GM12878 (cell line): ENCODE data around the gene RAP1GAP2. TPM values are rescaled to one million over a fixed set of nuclear protein-coding genes. Genes with fewer than 3 reads are reported as not detected.

Experiments used
- ATAC-seq: fragments of 200-7000 bp; cut with Tn5 transposase; 3 replicates; pipeline ENCODE4 v1.9.1; 2020; ENCODE audit warnings: mild to moderate bottlenecking, moderate library complexity
- BruUV-seq: library from RNA; stranded (reverse); fragments of 400-500 nt; replicated peaks from 2 replicates; lab custom pipeline; 2021; lab: Mats Ljungman, UMichigan
- CTCF ChIA-PET: fragments of 300-600 bp; sonication (Branson Sonifier 250); formaldehyde crosslinking; extraction: SDS; loops from one replicate; lab custom pipeline; 2021; ENCODE audit warnings: inconsistent platforms; lab: Yijun Ruan, JAX
- POLR2A ChIA-PET: fragments of 350-600 bp; formaldehyde crosslinking; extraction: SDS; loops from one replicate; lab custom pipeline; 2021; ENCODE audit warnings: inconsistent platforms; lab: Charles Lee
- RAD21 ChIA-PET: fragments of 300-600 bp; sonication (Branson Sonifier 250); formaldehyde crosslinking; loops from one replicate; lab custom pipeline; 2023; ENCODE audit warnings: antibody characterized with exemption; ENCODE audit not compliant: unreplicated experiment; lab: Charles Lee
- SMC1A ChIA-PET: fragments of 300-600 bp; sonication (Branson Sonifier 250); formaldehyde crosslinking; loops from one replicate; lab custom pipeline; 2023; ENCODE audit not compliant: unreplicated experiment, uncharacterized antibody; lab: Charles Lee
- DNase-seq: peaks from one replicate; pipeline ENCODE4 v3.0.0-alpha.2; 2011; ENCODE audit warnings: low read depth, low spot score
- FAIRE-seq: peaks from 3 replicates; lab custom pipeline; 2011; peaks lifted over from hg19 to GRCh38; lab: Jason Lieb, UNC
- H2AFZ ChIP-seq: 2 replicates; pipeline ENCODE4 v1.6.0; 2011; ENCODE audit warnings: low read depth, low read length, control low read depth; ENCODE audit not compliant: control insufficient read depth
- H3K27ac ChIP-seq: 2 replicates; pipeline ENCODE4 v1.5.1; 2011; ENCODE audit warnings: control low read depth; ENCODE audit not compliant: control insufficient read depth, insufficient read depth
- H3K27me3 ChIP-seq, 2 experiments: replicated peaks in 1 of 2; 2 replicates each; pipeline versions ENCODE4 v1.6.0 to v1.6.1; 2011; ENCODE audit warnings: low read length in 1 of 2; ENCODE audit not compliant: control insufficient read depth in 2 of 2, insufficient read depth in 2 of 2
- H3K36me3 ChIP-seq, 2 experiments: 2 replicates each; pipeline ENCODE4 v1.5.1; 2011; ENCODE audit warnings: low read length in 1 of 2; ENCODE audit not compliant: control insufficient read depth in 2 of 2, insufficient read depth in 2 of 2
- H3K4me1 ChIP-seq: 2 replicates; pipeline ENCODE4 v1.6.1; 2011; ENCODE audit warnings: mild to moderate bottlenecking, low read length, moderate library complexity, mixed read lengths; ENCODE audit not compliant: control insufficient read depth, insufficient read depth
- H3K4me2 ChIP-seq: 2 replicates; pipeline ENCODE4 v1.6.0; 2011; ENCODE audit warnings: control low read depth; ENCODE audit not compliant: control insufficient read depth, insufficient read depth
- H3K4me3 ChIP-seq: fragments of 200-600 bp; sonication (generic); 2 replicates; pipeline ENCODE4 v1.5.1; 2016
- H3K79me2 ChIP-seq: 2 replicates; pipeline ENCODE4 v1.6.0; 2011; ENCODE audit warnings: low read length; ENCODE audit not compliant: control insufficient read depth, insufficient read depth
- H3K9ac ChIP-seq: 2 replicates; pipeline ENCODE4 v1.8.0; 2011; ENCODE audit warnings: low read length, control low read depth, mixed read lengths; ENCODE audit not compliant: control insufficient read depth, insufficient read depth
- H3K9me3 ChIP-seq: replicated peaks from 3 replicates; pipeline ENCODE4 v1.5.1; 2011; ENCODE audit warnings: mild to moderate bottlenecking, low read length; ENCODE audit not compliant: control insufficient read depth, insufficient read depth
- H4K20me1 ChIP-seq: 2 replicates; pipeline ENCODE4 v1.6.0; 2011; ENCODE audit not compliant: control insufficient read depth, insufficient read depth
- CBX5 ChIP-seq: sonication (generic); IDR thresholded peaks from 2 replicates; pipeline ENCODE4 v1.6.1; 2016; ENCODE audit warnings: low read depth, moderate library complexity, mild to moderate bottlenecking, inconsistent platforms
- CTCF ChIP-seq, 3 experiments: IDR thresholded peaks in 2 of 3; conservative IDR thresholded peaks in 1 of 3; 2 replicates each; pipeline ENCODE4 v1.5.1; 2011; ENCODE audit warnings: low read depth in 3 of 3, low read length in 3 of 3, mild to moderate bottlenecking in 3 of 3, control low read depth in 2 of 3, moderate library complexity in 2 of 3, inconsistent platforms in 1 of 3, mixed read lengths in 1 of 3; ENCODE audit not compliant: control insufficient read depth in 2 of 3, insufficient read depth in 1 of 3; ENCODE audit errors: extremely low read depth in 1 of 3
- ETV6 ChIP-seq, 2 experiments: fragments of 450-650 bp in 1 of 2; IDR thresholded peaks in 1 of 2; conservative IDR thresholded peaks in 1 of 2; 2 replicates each; pipeline ENCODE4 v1.6.1; 2014; ENCODE audit warnings: antibody characterized with exemption in 1 of 2, borderline replicate concordance in 1 of 2, low read depth in 1 of 2, mild to moderate bottlenecking in 1 of 2, moderate library complexity in 1 of 2
- HDAC6 ChIP-seq: fragments of 200-600 bp; sonication (generic); IDR thresholded peaks from one replicate; pipeline ENCODE4 v1.8.0; 2017; ENCODE audit warnings: antibody characterized with exemption; ENCODE audit not compliant: unreplicated experiment
- IRF4 ChIP-seq: IDR thresholded peaks from 2 replicates; pipeline ENCODE4 v1.6.1; 2011; ENCODE audit warnings: low read depth, low read length
- NR2F1 ChIP-seq: fragments of 450-650 bp; conservative IDR thresholded peaks from 2 replicates; pipeline ENCODE4 v1.6.1; 2017; ENCODE audit warnings: mild to moderate bottlenecking
- PAX5 ChIP-seq: IDR thresholded peaks from 2 replicates; pipeline ENCODE4 v1.6.1; 2011; ENCODE audit warnings: low read depth, low read length, borderline replicate concordance
- POU2F2 ChIP-seq: IDR thresholded peaks from 3 replicates; pipeline ENCODE4 v1.6.1; 2011; ENCODE audit warnings: low read depth, mild to moderate bottlenecking, low read length, borderline replicate concordance
- RAD21 ChIP-seq: IDR thresholded peaks from 2 replicates; pipeline ENCODE4 v1.6.1; 2011; ENCODE audit warnings: mild to moderate bottlenecking, low read depth, low read length, moderate library complexity; ENCODE audit not compliant: insufficient read depth
- SMC3 ChIP-seq: IDR thresholded peaks from 2 replicates; pipeline ENCODE4 v1.6.1; 2011; ENCODE audit warnings: low read length, improper control_type of control experiment, borderline replicate concordance
- TCF12 ChIP-seq: IDR thresholded peaks from 2 replicates; pipeline ENCODE4 v1.6.1; 2011; ENCODE audit warnings: low read depth, mild to moderate bottlenecking, low read length
- TCF3 ChIP-seq: IDR thresholded peaks from 2 replicates; pipeline ENCODE4 v1.6.1; 2012; ENCODE audit warnings: low read depth, mild to moderate bottlenecking, low read length, borderline replicate concordance; ENCODE audit not compliant: insufficient read depth
- YBX1 ChIP-seq: fragments of 450-650 bp; IDR thresholded peaks from 2 replicates; pipeline ENCODE4 v1.6.1; 2016; ENCODE audit warnings: antibody characterized with exemption
- YY1 ChIP-seq: IDR thresholded peaks from 2 replicates; pipeline ENCODE4 v1.6.1; 2011; ENCODE audit warnings: low read depth, mild to moderate bottlenecking, low read length
- WGBS: methylation state at CpG from one replicate; pipeline ENCODE4 v1.1.6; 2016; ENCODE audit warnings: low lambda C conversion rate; ENCODE audit not compliant: insufficient replicate concordance, insufficient coverage; ENCODE audit errors: missing lambda C conversion rate; 5-methylcytosine and 5-hydroxymethylcytosine counted together
- in situ Hi-C: fragments of 300-500 bp; cut with MboI; formaldehyde crosslinking; loops from 9 replicates; pipeline ENCODE4 v1.14.3; 2018; ENCODE audit warnings: mixed read lengths
- intact Hi-C: fragments of 100-400 bp; cut with micrococcal nuclease; formaldehyde crosslinking; loops from one replicate; pipeline ENCODE4 v1.14.2; 2022; ENCODE audit not compliant: unreplicated experiment
- polyA plus RNA-seq, 11 experiments: library from polyadenylated mRNA; depleted of rRNA in 4 of 11; unstranded in 6 of 11; stranded (reverse) in 5 of 11; fragments of >200 nt; fragmentation: Nextera tagmentation in 4 of 11; fragmentation: Illumina TruSeq in 1 of 11; extraction: Ambion mirVana in 4 of 11; extraction: Trizol in 1 of 11; gene quantifications; 1 replicate in 1 of 11; 2 replicates in 10 of 11; pipeline versions ENCODE4 v1.2.1 to v1.2.3, GENCODE V29; 2011 to 2016; ENCODE audit warnings: inconsistent platforms in 2 of 11, missing spikeins in 2 of 11, low read depth in 1 of 11
- total RNA-seq, 4 experiments: library from RNA; depleted of rRNA in 3 of 4; stranded (reverse); fragments of >200 nt in 3 of 4; fragmentation: Illumina TruSeq in 1 of 4; extraction: Trizol in 1 of 4; gene quantifications; 2 replicates each; pipeline versions ENCODE4 v1.2.1 to v1.2.3, GENCODE V29; 2013 to 2021

RAP1GAP2 gene
- total and polyA plus RNA-seq, 10 of the 15 experiments (the other 5 are each of a cell fraction or from before 2014, with no cell fraction given) = 0.03 to 0.95 (median 0.49) TPM; not detected in 2

- Histone ChIP-seq H3K36me3 (no peaks in the 10 kb centered on the region), H3K27me3 (no peaks in the 10 kb centered on the region; a peak in 1 of 4 replicates), H3K9me3 (no peaks in the 10 kb centered on the region), H3K27ac (no peak overlapping the region), H2AFZ (no peak overlapping the region), H3K4me2 (no peak overlapping the region), H3K4me3 (no peak overlapping the region), H3K4me1 (peaks cover 2% of the 10 kb centered on the region; the same call in 1 of the 2 replicates), H3K9ac (no peak overlapping the region), H4K20me1 (no peaks in the 10 kb centered on the region), H3K79me2 (no peaks in the 10 kb centered on the region)
- ChIA-PET RAD21 (no interaction called here), SMC1A (interaction anchor here (0.6 kb wide), 2 partner anchors 87 to 1491 kb away, joined by 3 read pairs; no protein-coding TSS in a partner anchor), POLR2A (no interaction called here), CTCF (interaction anchor here (0.7 to 2.1 kb wide), 2 partner anchors 102 to 705 kb away, joined by 4 read pairs; no protein-coding TSS in a partner anchor)
- BruUV-seq = no TSS peak
- TF ChIP-seq HDAC6 (no peak), YBX1 (no peak), TCF3 (peak; percentile 82; the same call in 1 of the 2 replicates), TCF12 (peak; percentile 80; the same call in 1 of the 2 replicates), PAX5 (0 out of 2 replicates have a peak, but pooled peaks have one; percentile 20), CTCF (IDR thresholded peaks at IDR 0.05 in 2 of 3, conservative IDR thresholded peaks at IDR 0.05 in 1 of 3; ENCODE audit: control insufficient read depth in 2 of 3, extremely low read depth in 1 of 3, insufficient read depth in 1 of 3, low read depth in 3 of 3, low read length in 3 of 3) (peak; percentile 87 to 94 (median 90)), RAD21 (peak; percentile 82), NR2F1 (peak; percentile 47; the same call in 1 of the 2 replicates), CBX5 (no peak), SMC3 (peak; percentile 88), IRF4 (0 out of 2 replicates have a peak, but pooled peaks have one; percentile 29), ETV6 (conservative IDR thresholded peaks at IDR 0.05 in 1 of 2, IDR thresholded peaks at IDR 0.05 in 1 of 2; ENCODE audit: borderline replicate concordance in 1 of 2, low read depth in 1 of 2) (no peak), YY1 (peak; percentile 73), POU2F2 (0 out of 3 replicates have a peak, but pooled peaks have one; percentile 47)
- ATAC-seq = peak; percentile 96
- under 1% methylated on average over 10 of the region's 14 CpGs for WGBS
- in situ Hi-C loops (loop anchor here (5.0 kb wide), 1 partner anchor 184 kb away; no protein-coding TSS in a partner anchor), intact Hi-C loops (loop anchor here (1.0 kb wide), 2 partner anchors 102 to 185 kb away; no protein-coding TSS in a partner anchor)
- DNase-seq = no peak
- peak; percentile 35 for FAIRE-seq
These were observed 32.3 kb downstream of the RAP1GAP2 start for GRCh38 chr17:2828397-2829038.
